NCI-H2196 treated with DMSO at 0.1 percent for 48 hours (cell line): ENCODE data around the gene MACROD2.

Source experiments
- DNase-seq: peaks from one replicate; lab custom pipeline; 2025; ENCODE audit not compliant: unreplicated experiment; lab: John Stamatoyannopoulos, UW

MACROD2 gene

DNA sequence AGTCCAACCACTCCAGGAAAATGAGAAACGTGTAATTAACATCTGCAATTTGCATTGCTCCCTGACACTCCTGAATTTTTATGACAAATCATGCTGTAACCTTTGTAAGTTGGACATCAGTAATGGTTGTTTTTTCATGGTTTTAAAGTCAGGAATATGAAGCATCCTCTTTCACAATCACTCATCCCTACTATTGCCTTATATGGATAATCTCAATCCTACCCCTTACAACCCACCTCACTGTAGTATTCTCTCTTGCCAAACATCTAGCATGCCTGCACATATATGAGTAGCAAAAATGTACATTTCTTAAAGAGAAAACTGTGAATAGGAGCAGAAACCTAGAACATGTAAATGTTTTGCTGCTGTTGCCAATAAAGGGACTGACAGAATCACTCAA, 1848.5 kb downstream of the MACROD2 start:
- no peak for DNase-seq

DNA sequence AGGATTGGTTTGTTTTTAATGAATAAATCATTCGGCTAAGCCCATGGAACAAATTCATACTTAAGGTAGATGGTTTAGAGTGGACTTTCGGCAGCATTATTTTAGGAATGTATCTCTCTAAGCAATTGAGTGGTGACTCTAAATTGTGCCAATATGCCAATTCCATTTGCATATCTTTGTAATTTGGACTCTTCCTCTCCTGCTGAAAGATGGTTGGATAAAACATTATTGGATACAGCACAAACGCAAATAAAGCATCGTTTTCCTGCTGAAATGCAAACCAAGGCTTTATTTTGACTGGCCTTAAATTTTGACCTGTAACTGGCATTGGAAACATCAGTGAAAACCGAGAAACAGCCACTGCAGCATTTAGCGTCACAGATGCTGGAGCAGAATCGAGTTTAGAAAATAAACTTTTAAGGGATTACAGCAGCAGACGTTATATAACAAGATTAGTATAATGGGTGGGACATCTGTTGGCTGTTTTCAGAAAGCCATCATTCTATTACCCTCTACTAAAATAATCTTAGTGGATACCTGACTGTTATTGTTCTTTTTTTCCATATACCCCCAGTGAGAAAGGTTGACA, 1852.0 kb downstream of the MACROD2 start:
- DNase-seq, result no peak

DNA sequence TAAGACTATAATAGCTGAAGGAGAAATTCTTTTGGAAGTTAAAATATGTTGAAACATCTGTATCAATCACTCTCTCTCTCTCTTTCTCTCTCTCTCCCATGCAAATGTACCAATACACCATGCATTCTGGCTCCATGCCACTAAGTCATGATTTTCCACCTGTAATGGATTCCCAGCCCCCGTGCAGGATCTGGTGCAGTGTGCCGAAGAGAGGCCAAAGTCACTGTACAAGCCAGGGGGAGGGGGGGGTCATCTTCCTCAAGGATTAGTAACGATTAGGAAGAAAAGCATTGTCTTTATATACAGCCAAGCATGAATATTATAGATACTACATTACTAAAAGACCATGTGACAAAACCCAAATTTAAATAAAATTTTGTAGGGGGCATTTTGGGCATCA, 1852.8 kb downstream of the MACROD2 start:
- no peak for DNase-seq

DNA sequence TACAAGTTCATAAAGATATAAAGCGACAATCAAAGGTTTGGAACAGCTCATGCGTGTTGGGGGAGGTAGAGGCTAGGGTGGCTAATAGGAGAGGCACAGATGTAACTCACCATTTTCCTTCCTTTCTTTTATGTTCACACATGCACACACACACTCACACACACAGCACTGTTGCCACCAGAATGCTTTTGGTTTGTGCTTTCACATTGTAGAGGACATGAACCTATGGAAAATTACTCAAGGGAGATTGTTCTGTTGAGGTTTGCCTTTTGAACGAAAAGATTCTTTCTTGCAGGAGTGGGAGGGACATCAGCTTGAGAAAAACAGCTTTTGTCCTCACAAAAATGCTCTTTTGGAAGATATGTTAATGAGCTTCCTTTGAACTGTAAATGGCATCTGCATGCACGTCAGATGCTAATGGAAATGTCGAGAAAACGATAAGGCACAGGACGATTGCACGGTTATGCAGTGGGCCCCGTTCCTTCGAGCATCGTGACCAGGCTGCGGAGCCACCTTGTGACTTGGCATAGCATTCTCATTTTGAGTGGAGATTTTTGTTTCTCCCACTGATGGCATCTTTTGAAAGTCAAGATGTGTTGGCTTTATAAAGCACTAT, 1853.8 kb downstream of the MACROD2 start:
- DNase-seq, result no peak

DNA sequence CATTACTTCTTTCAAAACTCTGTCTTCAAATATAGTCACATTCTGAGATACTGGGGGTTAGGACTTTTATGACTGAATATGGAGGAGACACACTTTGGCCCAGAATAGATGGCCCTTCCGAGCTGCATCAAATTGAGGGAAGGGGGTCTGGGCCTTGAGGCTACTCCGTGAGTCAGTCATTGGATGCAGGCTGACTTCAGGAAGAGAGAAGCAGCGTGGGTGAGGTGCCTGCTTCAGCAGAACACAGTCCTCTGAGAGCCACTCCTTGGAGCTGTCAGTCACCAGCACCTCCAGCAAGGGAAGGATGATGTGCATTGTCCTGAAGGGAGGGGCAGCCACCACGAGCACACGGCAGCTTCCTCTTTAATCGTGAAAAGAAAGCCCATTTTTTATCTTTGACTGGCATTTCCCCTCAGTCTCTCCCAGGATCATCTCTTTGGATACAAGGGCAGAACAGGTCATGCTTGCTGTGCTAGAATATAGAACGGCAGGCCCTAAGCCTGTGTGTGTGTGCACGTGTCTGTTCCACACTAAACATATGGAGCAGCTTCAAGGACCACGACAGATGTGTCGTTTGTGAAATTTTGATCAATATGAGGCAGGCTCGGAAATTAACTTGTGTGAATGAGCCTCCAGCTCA, 1856.4 kb downstream of the MACROD2 start:
- no peak for DNase-seq

DNA sequence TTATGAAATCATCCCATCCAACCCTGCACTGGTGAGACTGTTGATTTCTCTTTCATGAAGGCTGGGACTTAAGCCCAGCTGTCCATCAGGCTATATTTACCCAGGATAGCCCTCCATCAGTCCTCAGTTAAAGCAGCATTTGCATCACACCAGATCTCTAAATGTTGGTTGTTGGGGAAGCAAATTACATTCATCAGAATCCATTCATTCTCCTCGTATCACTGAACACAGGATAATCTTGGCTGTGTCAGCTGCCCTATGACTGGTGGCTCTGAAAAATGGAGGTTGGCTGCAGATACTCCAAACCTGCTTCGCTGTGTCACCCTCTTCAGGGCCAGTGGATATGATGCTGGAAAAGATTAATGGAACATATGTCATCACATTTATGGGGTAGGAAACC, 1859.6 kb downstream of the MACROD2 start:
- DNase-seq, result no peak

DNA sequence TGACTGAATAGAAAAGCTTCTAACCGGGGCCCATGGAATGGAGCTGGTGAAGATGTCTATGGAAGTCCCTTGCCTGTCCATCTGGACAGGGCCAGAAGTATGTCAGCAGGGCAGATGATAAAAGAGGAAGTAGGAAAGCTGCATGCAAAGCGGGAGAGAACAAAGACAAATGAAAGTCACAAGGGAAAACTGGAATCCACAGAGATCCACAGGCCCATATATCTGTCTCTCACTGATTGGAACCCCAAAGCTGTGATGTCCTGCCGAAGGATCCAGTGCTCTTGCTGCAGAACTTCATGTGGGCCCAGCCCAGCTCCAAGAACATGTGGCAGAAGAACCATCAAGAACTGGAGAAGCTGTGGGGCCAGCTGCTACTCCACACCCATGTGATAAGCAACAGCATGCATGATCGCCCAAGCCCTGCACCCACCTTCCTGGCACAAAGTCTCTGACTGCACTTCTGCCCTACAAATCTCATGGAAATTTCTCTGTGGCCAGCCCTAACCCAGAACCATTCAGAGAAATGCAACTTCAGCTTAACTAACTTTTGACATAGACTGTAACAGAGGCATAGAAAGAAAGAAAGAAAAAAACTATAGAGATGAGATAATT, 1862.0 kb downstream of the MACROD2 start:
- DNase-seq, result no peak

DNA sequence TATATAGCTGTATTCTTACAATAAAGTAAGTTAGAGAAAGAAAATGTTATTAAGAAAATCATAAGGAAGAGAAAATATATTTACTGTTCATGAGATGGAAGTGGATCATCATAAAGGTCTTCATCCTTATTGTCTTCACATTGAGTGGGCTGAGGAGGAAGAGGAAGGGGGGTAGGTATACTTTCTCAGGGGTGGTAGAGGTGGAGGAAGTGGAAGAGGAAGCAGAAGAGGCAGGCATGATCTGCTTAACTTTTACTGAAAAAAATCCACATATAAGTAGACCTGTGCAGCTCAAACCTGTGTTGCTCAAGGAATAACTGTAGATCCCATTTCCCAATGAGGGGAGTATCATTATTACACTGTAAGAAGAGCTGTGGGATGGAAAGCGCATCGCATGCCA, 1863.7 kb downstream of the MACROD2 start:
- DNase-seq, result no peak

DNA sequence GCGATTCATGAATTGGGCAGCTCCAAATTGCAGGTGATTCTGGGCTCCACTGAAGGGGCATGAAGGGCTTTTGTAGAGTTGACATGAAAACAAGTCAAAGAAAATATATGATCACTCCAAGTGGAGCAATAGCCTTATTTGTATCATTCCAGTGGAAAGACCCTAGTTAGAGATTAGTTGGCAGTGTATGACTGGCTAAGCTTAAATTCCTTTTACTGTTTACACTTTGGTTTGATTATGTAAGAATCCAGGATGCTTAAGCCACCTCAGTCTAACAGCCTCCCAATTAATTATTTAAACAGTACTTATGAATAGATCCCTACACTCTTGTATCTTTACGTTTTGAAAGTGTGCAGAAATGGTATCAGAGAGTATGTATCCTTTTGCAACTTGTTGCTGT, 1865.5 kb downstream of the MACROD2 start:
- DNase-seq, result no peak

DNA sequence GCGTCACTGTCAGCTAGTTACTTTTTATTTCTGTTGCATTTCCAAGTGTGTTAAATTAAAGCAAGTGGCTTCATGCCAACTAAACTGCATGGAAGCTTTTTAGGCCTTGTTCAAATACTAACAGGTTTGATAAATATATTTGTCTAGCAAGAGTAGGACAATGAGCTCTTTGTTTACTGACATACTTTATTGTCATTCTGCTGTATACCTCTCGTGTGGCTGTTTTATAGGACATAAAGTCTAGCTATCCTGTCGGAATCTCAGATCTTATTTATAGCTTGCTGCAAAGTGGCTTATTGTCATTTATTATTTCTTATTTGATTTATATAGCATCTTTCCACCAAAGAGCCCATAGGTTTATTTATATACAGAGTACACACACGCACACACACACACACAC, 1866.9 kb downstream of the MACROD2 start:
- DNase-seq, result no peak

DNA sequence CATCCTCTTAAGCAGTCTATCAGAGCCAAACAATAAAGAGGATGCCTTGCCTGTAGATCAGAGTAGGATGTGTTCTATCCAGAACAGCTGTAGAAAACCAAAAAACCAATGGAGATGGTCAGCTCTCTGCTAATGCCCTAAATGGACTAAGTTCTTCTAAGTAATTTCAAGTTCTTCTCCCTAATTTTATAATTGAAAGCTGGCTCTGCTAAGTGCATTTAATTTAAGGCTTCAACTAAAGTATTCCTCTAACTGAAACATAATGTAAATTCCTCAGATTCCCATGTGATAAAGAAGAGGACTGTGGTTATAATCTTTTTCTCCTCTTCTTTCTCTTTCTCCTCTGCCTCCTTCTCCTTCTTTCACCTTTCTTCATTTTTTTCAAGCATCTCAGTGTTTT, 1868.4 kb downstream of the MACROD2 start:
- DNase-seq, result no peak

DNA sequence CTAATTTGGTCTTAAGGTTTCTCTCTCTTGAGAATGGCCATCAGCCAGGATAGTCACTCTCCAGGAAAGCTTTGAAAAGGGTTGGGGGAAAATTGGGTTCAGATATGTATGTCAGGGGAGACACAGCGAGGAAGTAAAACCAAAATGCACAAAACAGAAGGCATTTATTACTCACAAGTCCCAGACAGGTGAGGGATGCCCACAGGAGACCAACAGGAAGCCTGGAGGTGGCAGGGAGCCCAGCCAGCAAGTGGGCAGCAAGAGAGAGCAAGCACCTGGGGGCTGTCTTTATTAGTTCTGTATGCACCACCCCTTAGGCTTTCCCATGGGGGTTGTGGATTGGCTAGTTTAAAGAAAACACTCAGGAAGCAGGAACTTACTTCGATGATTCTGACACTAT, 1870.2 kb downstream of the MACROD2 start:
- no peak for DNase-seq

DNA sequence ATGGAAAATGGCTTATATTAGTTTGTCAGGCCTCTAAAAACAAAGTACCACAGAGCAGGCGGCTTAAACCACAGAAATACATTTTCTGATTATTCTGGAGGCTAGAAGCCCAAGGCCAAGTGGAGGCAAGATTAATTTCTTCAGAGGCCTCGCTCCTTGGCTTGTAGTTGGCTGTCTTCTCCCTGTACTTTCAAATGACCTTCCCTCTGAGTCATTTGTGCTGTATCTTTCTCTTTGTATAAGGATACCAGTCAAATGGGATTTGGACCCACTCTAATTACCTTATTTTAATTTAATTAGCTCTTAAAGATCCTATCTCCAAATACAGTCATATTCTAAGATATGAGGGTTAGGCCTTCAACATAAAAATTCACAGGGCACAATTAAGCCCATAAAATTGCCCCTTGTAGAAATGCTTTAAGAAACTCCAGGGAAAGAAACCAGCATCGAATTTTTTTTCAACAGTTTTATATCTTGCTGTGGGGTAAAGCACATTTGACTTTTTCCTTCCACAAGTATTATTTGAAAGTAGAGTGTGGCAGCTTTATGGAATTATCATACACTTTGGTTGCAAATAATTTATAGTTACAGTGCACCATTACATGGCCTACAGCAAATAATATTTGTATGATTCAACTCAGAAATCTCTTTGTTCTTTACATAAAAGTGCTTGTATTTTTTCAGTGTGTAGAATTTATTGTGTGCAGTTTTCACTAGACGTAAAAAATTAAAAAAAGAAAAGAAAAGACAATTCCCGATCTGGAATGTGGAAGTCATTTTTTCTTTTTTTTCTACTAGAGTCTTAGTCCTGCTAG, 1871.8 kb downstream of the MACROD2 start:
- DNase-seq, result no peak

DNA sequence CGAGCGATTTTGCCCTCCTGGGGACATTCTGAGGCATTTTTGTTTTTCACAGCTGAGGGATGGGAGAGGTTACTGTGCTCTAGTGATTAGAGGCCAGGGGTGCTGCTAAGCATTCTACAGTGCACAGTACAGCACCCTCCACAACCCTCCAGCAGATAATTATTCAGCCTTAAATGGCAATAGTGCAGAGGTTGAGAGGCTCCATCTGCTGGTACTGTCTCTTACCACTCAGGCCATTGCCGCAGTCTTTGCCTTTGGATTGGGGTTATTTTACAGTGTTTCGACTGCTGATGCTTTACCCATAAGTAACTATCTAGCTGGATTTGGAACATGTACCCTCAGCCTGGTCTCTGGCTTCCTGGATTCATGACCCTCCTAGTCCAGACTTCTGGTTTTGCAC, 1872.6 kb downstream of the MACROD2 start:
- DNase-seq, result no peak

DNA sequence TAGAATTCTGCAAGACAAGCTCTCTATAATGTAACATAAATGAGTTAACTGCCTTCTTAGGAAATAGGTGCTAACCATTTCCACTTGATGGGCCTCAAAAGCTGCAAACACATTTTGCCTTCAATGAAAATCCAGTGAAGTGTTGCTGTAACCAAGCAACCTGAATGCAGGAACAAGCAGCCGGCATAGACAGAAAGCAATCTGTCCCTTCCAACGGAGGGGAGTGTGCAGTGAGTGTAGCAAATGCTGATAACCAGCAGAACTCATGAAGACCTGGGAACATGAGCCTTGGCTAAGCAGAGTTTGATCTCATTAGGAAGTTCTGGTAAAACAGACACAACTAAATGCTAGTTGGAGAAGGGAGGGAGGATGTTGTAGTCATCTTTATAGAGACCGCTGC, 1880.1 kb downstream of the MACROD2 start:
- peak; percentile 8 for DNase-seq

DNA sequence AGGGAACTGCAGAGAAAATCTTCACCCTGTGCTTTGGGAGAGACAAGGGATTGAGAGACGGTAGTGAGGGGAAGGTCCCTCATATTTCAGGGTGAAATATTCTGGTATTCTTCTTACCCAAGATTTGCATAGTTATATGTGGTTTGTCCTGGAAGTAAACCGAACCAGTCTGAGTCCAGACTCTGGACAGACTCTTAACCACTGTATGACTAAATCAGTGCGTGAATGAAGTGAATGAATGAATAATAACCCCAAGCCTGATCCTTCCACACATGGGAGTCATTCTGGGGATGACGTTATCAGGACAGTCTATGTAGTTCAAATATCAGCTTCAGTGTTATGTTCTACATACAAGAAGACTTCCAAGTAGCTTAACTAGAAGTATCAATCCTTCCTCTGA, 1887.2 kb downstream of the MACROD2 start:
- no peak for DNase-seq

DNA sequence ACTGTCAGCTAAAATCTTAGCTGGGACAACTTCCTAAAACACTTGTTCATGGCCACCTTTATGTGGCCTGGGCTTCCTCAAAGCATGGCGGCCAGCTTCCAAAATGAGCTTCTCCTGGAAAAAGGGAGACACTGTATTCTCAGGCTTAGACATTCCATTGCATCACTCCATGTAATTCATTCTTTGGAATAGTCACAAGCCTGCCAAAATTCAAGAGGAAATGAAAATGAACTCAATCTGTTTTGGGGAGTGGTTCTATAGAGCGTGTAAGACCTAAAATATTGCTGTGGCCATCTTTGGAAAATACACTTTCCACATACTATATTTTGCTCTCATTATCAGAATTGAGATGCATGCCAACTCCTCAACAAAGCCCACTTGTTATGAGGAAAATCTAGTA, 1890.9 kb downstream of the MACROD2 start:
- DNase-seq, result no peak

DNA sequence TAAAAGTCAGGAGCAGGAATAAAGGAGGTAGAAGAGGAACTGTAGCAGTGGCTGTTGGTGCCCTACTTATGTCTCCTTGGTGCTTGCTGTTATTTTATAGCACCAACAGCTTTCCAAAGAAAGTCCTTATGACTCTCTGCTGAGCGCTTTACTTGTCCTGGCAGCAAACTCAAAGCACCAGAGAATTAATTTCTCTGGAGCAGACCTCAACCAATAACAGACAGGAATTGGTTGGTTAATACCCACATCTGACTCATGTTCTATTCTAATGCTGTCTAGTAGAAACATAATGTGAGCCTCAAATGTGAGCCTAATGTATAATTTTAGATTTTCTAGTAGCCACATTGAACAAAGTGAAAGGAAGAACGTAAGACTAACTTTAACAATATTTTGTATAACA, 1892.1 kb downstream of the MACROD2 start:
- DNase-seq, result no peak

DNA sequence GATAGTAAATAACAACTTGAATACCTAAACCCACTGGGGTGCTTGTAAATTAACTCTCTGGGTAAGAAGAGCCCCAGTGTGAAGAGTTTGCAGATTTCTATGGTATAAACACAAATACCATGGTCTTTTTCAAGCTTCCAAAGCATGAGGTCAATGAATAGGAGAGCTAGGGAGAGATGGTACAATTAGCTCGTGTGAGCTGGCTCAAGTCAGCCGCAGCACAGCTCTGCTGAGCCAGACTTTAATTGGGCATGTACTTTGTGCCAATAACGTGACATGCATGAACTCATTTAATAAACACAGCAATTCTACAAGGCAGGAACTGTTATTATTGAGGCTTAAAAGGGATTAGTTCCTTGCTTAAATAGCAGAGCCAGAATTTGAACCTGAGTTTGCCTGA, 1893.7 kb downstream of the MACROD2 start:
- DNase-seq, result no peak

DNA sequence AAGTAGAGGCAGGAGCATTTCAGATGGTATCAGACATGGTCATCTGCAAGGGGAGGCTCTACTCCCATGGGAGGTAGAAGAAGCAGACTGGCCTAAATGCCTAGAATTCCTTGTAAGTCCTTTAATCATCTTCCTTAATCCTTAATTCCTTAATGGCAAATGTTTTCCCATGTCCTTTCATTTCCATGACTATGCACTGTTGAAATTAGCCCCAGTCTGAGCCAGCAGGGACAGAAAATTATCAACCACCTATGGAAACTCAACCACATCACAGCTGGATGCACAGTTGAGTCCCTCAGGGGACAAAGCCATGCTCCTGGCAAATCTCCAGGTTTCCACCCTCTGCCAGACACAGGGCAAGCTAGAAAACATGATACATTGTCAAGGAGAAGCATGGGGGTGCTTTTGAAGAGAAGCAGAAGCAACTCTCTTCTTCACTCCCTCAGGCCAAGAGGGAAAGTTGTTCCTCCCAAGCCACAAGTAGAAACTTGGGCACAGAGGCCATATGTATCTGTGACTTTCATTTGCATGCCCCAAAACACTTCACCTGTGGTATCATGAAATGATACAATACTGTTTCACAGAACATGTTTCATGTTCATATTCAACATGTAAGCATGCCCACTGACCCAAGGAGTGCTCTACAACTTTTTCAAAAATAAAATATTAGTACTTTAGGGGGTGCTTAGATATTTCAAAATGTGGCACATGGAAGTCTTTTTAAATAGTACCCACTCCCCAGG, 1894.4 kb downstream of the MACROD2 start:
- no peak for DNase-seq

DNA sequence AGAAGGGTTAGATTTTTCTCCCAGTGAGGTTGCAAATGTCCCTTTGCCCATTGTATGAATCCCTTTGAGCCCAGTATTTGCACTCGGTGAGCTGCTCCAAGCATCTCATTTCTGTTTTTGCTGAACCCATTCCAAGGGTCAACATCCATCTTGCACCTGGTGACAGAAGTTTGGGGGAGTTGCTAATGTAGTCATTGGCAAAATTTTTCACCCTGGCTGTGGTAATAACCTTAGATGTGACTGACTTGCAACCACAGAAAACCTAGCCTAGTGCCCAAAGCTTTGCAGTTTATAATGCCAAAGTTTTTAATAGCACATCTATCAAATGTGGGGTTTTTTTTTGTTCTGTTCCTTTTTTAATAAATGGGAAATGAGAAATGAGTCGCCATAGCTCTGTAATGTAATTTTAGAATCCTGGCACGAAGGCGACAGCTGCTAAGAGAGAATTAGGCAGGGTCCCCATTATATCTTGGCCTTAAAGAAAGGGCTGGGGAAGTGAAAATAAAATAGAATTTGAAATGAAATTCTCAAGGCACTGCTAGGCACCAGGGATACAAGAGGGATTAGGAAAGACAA, 1895.2 kb downstream of the MACROD2 start:
- no peak for DNase-seq
